Mesendoderm (in vitro differentiated cells): ENCODE measurements around the gene KIF7.
A peak's percentile ranks its signal among the peaks of the same experiment; 100 is the strongest.

Source experiments
- DNase-seq: peaks from one replicate; pipeline ENCODE4 v3.0.0; 2013
- H2AK5ac ChIP-seq: 2 replicates; pipeline ENCODE4 v1.6.1; 2013; ENCODE audit warnings: low read length, inconsistent platforms
- H2BK120ac ChIP-seq: 2 replicates; pipeline ENCODE4 v1.6.1; 2013; ENCODE audit warnings: low read depth, mild to moderate bottlenecking, low read length, moderate library complexity, mixed read lengths
- H2BK15ac ChIP-seq: replicated peaks from 2 replicates; pipeline ENCODE4 v1.6.1; 2013; ENCODE audit warnings: low read depth, mild to moderate bottlenecking, moderate library complexity
- H2BK5ac ChIP-seq: 2 replicates; pipeline ENCODE4 v1.6.1; 2013; ENCODE audit warnings: low read length, inconsistent platforms
- H3K18ac ChIP-seq: 2 replicates; pipeline ENCODE4 v1.6.1; 2013; ENCODE audit warnings: mild to moderate bottlenecking, low read length, mixed read lengths
- H3K23ac ChIP-seq: one replicate; pipeline ENCODE4 v1.6.1; 2013; ENCODE audit warnings: low read length
- H3K27ac ChIP-seq: 2 replicates; pipeline ENCODE4 v1.5.1; 2013; ENCODE audit warnings: low read depth, mild to moderate bottlenecking, inconsistent platforms, low read length, moderate library complexity
- H3K27me3 ChIP-seq: 2 replicates; pipeline ENCODE4 v1.6.1; 2013; ENCODE audit warnings: low read length, control low read depth, mild to moderate bottlenecking, inconsistent platforms; ENCODE audit not compliant: insufficient read depth, poor library complexity
- H3K36me3 ChIP-seq: 2 replicates; pipeline ENCODE4 v1.6.1; 2013; ENCODE audit warnings: low read length, inconsistent platforms; ENCODE audit not compliant: control insufficient read depth, insufficient read depth
- H3K4ac ChIP-seq: one replicate; pipeline ENCODE4 v1.6.1; 2013; ENCODE audit warnings: low read depth, mild to moderate bottlenecking, low read length, moderate library complexity
- H3K4me1 ChIP-seq: 2 replicates; pipeline ENCODE4 v1.6.1; 2013; ENCODE audit warnings: low read depth, low read length, inconsistent platforms; ENCODE audit not compliant: control insufficient read depth
- H3K4me2 ChIP-seq: 2 replicates; pipeline ENCODE4 v1.6.1; 2013; ENCODE audit warnings: low read length
- H3K4me3 ChIP-seq: 2 replicates; pipeline ENCODE4 v1.5.1; 2013; ENCODE audit warnings: mild to moderate bottlenecking, low read length
- H3K56ac ChIP-seq: one replicate; pipeline ENCODE4 v1.6.1; 2013; ENCODE audit warnings: low read length
- H3K79me1 ChIP-seq: 2 replicates; pipeline ENCODE4 v1.6.1; 2013; ENCODE audit warnings: low read length, inconsistent platforms
- H3K79me2 ChIP-seq: 2 replicates; pipeline ENCODE4 v1.6.1; 2013; ENCODE audit warnings: mild to moderate bottlenecking, low read length; ENCODE audit not compliant: control insufficient read depth, insufficient read depth
- H3K9ac ChIP-seq: 2 replicates; pipeline ENCODE4 v1.6.1; 2013; ENCODE audit warnings: low read length, inconsistent platforms
- H4K5ac ChIP-seq: one replicate; pipeline ENCODE4 v1.6.1; 2013; ENCODE audit warnings: low read length
- H4K8ac ChIP-seq: one replicate; pipeline ENCODE4 v1.6.1; 2013; ENCODE audit warnings: low read depth, mild to moderate bottlenecking, control low read depth, low read length, moderate library complexity
- WGBS: extraction: QIAGEN DNeasy Blood & Tissue Kit; methylation state at CpG from one replicate; pipeline ENCODE4 v1.1.7; 2013; ENCODE audit warnings: low lambda C conversion rate, missing lambda C conversion rate; ENCODE audit not compliant: insufficient coverage; ENCODE audit errors: extremely low coverage; 5-methylcytosine and 5-hydroxymethylcytosine counted together

Gene KIF7

GRCh38 chr15:89680282-89680873 lies 25.1 kb upstream of the KIF7 start:
- Histone ChIP-seq H3K4me2 (no peak overlapping the region), H2BK120ac (no peak overlapping the region), H4K8ac (no peak overlapping the region), H2AK5ac (no peak overlapping the region), H4K5ac (no peak overlapping the region), H3K4ac (no peak overlapping the region), H2BK15ac (no peak overlapping the region), H3K36me3 (no peaks in the 10 kb centered on the region), H3K27ac (no peak overlapping the region), H3K56ac (no peak overlapping the region), H3K23ac (no peak overlapping the region), H2BK5ac (no peak overlapping the region), H3K18ac (no peak overlapping the region), H3K4me3 (no peak overlapping the region), H3K27me3 (no peaks in the 10 kb centered on the region), H3K79me1 (no peaks in the 10 kb centered on the region), H3K4me1 (no peaks in the 10 kb centered on the region), H3K79me2 (no peaks in the 10 kb centered on the region), H3K9ac (no peak overlapping the region)
- no CpG with 5 or more reads among the region's 5 CpGs for WGBS
- DNase-seq, result no peak

- no peak within 1 kb of the TSS for H2AK5ac ChIP-seq
- H3K79me1 ChIP-seq, result no peaks in the 10 kb centered on the region
- no peak within 1 kb of the TSS for H3K9ac ChIP-seq
- no peak within 1 kb of the TSS for H2BK120ac ChIP-seq
- H4K5ac ChIP-seq, result no peak within 1 kb of the TSS
- no peak for DNase-seq
- no peaks in the 10 kb centered on the region for H3K4me1 ChIP-seq
- H3K36me3 ChIP-seq, result no peaks in the 10 kb centered on the region
- H4K8ac ChIP-seq, result no peak within 1 kb of the TSS
- no peak within 1 kb of the TSS for H2BK5ac ChIP-seq
- H3K4me2 ChIP-seq, result no peak within 1 kb of the TSS
- no peak within 1 kb of the TSS for H3K23ac ChIP-seq
- no peaks in the 10 kb centered on the region for H3K79me2 ChIP-seq
- H3K4me3 ChIP-seq, result no peak within 1 kb of the TSS
- H3K27ac ChIP-seq, result no peak within 1 kb of the TSS
- H3K27me3 ChIP-seq, result no peaks in the 10 kb centered on the region
- no peak within 1 kb of the TSS for H3K56ac ChIP-seq
- H3K18ac ChIP-seq, result no peak within 1 kb of the TSS
- no CpG with 5 or more reads among the region's 2 CpGs for WGBS
- no peak within 1 kb of the TSS for H3K4ac ChIP-seq
- H2BK15ac ChIP-seq, result no peak within 1 kb of the TSS
These were observed 23.9 kb upstream of the KIF7 start, which contains the start of gene PLIN1 for GRCh38 chr15:89679212-89679611. Gene PLIN1, minus strand, starts transcription at chr15:89679367. Its CDS starts 1,878 bp downstream, at chr15:89677489.

- Histone ChIP-seq H3K23ac (no peak overlapping the region), H2BK120ac (no peak overlapping the region), H3K4me1 (no peaks in the 10 kb centered on the region), H3K4me3 (no peak overlapping the region), H2BK15ac (no peak overlapping the region), H3K79me1 (no peaks in the 10 kb centered on the region), H3K27ac (no peak overlapping the region), H3K36me3 (no peaks in the 10 kb centered on the region), H4K8ac (no peak overlapping the region), H3K4me2 (no peak overlapping the region), H3K18ac (no peak overlapping the region), H3K56ac (no peak overlapping the region), H4K5ac (no peak overlapping the region), H3K79me2 (no peaks in the 10 kb centered on the region), H3K9ac (no peak overlapping the region), H2AK5ac (no peak overlapping the region), H3K27me3 (no peaks in the 10 kb centered on the region), H2BK5ac (no peak overlapping the region), H3K4ac (no peak overlapping the region)
- DNase-seq, result no peak
- no CpG with 5 or more reads among the region's 1 CpG for WGBS
These were observed 22.1 kb upstream of the KIF7 start for GRCh38 chr15:89677381-89677780.

- Histone ChIP-seq H3K9ac (no peak overlapping the region), H4K8ac (no peak overlapping the region), H2BK120ac (no peak overlapping the region), H3K56ac (no peak overlapping the region), H2AK5ac (no peak overlapping the region), H3K36me3 (no peaks in the 10 kb centered on the region), H2BK15ac (no peak overlapping the region), H3K4me3 (no peak overlapping the region), H3K23ac (no peak overlapping the region), H3K79me1 (no peaks in the 10 kb centered on the region), H3K27me3 (no peaks in the 10 kb centered on the region), H4K5ac (no peak overlapping the region), H3K79me2 (no peaks in the 10 kb centered on the region), H2BK5ac (no peak overlapping the region), H3K4me1 (no peaks in the 10 kb centered on the region), H3K27ac (no peak overlapping the region), H3K18ac (no peak overlapping the region), H3K4ac (no peak overlapping the region), H3K4me2 (no peak overlapping the region)
- peak; percentile 43 for DNase-seq
- no CpG with 5 or more reads among the region's 6 CpGs for WGBS
These were observed 20.3 kb upstream of the KIF7 start for GRCh38 chr15:89675606-89676005.

GRCh38 chr15:89674526-89674925 lies 19.3 kb upstream of the KIF7 start:
- no peak for DNase-seq
- H3K9ac ChIP-seq, result no peak overlapping the region
- WGBS, result no CpG with 5 or more reads among the region's 4 CpGs
- no peak overlapping the region for H3K4me3 ChIP-seq
- no peak overlapping the region for H2AK5ac ChIP-seq
- no peak overlapping the region for H2BK15ac ChIP-seq
- no peaks in the 10 kb centered on the region for H3K79me2 ChIP-seq
- no peaks in the 10 kb centered on the region for H3K27me3 ChIP-seq
- H3K27ac ChIP-seq, result no peak overlapping the region
- no peak overlapping the region for H4K8ac ChIP-seq
- H3K4ac ChIP-seq, result no peak overlapping the region
- no peaks in the 10 kb centered on the region for H3K4me1 ChIP-seq
- no peak overlapping the region for H2BK120ac ChIP-seq
- no peaks in the 10 kb centered on the region for H3K36me3 ChIP-seq
- H3K18ac ChIP-seq, result no peak overlapping the region
- no peak overlapping the region for H2BK5ac ChIP-seq
- H3K56ac ChIP-seq, result no peak overlapping the region
- H3K79me1 ChIP-seq, result no peaks in the 10 kb centered on the region
- H3K4me2 ChIP-seq, result no peak overlapping the region
- H3K23ac ChIP-seq, result no peak overlapping the region
- no peak overlapping the region for H4K5ac ChIP-seq

GRCh38 chr15:89673165-89673512 lies 17.9 kb upstream of the KIF7 start:
- peak; percentile 84 for DNase-seq
- Histone ChIP-seq H2AK5ac (no peak overlapping the region), H2BK15ac (no peak overlapping the region), H3K27ac (no peak overlapping the region), H3K56ac (no peak overlapping the region), H3K18ac (no peak overlapping the region), H3K9ac (no peak overlapping the region), H3K4ac (no peak overlapping the region), H2BK5ac (no peak overlapping the region), H3K79me2 (no peaks in the 10 kb centered on the region), H4K5ac (no peak overlapping the region), H2BK120ac (no peak overlapping the region), H3K4me3 (no peak overlapping the region), H3K4me1 (no peaks in the 10 kb centered on the region), H3K27me3 (no peaks in the 10 kb centered on the region), H3K4me2 (no peak overlapping the region), H3K36me3 (no peaks in the 10 kb centered on the region), H4K8ac (no peak overlapping the region), H3K23ac (no peak overlapping the region), H3K79me1 (no peaks in the 10 kb centered on the region)
- no CpG with 5 or more reads among the region's 12 CpGs for WGBS
